ENCODE measurements around the gene AGBL4. TPM values are rescaled to one million over a fixed set of nuclear protein-coding genes. Genes with fewer than 3 reads are reported as not detected.

AGBL4 gene
- total RNA-seq, 1 donor from 2014 or later, result 3.1 TPM

DNA sequence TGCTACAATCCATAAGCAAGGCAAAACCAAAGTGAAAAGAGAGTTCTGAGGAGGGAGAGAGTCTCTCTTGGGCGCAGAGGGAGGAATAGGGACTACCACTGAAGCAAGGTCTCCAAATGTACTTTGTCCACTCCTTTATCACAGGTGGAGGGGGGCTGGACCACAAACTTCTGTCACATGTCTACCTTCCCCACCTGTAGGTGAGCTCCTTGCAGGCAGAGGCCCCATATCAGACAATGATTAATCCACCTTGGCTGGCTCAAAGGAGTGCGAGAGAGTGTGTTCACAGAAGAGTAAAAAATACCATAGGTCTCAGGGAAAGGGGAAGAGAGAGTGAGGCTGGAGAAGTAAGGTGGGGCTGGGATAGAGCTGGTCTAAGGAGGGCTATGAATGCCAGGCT is 1251.5 kb downstream of the AGBL4 start:
- DNase-seq (ENCODE audit: low spot score), result no peak

DNA sequence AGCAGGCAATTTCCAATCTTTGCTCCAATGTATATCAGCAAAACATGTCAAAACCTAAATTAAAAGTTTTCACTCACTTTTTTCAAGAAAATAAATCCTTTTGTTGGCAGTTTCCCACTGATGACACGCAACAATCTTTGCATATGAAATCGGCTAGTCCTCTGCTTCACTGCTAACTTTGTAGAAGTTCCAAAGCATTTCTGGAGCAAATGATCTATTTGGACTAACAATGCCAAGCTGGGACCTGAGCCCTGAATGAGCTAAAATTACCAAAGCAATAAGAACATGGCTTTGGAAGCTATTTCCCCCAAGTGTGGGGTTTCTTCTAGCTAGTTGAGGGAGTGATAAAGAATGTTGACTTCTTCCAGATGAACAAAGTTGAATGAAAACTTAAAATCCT is 1252.2 kb downstream of the AGBL4 start:
- no peak for DNase-seq (ENCODE audit: low spot score)

DNA sequence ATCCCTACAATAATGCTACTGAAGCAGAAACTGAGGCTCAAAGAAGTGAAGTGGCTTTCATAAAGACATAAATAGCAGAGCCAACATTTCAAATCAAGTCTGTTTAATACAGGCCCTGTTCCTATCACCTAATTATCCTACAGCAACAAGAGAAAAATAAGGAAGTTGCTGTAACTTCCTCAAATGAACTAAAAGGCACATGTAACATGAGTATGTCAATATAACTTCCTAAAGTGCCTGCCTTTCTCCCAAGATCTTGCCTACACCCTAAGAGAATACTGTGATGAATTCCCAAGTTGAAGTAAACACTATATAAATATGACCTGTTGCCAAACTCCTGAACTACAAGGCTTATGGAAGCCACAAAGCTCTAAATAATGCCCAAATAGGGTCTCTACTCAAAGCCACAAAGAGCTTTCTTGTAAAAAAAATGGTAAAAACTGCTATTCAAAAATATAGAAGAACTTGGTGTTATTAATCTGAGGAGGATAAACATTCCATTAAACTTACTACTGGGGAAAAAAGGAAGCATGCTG is 1255.7 kb downstream of the AGBL4 start:
- no peak for DNase-seq (ENCODE audit: low spot score)

DNA sequence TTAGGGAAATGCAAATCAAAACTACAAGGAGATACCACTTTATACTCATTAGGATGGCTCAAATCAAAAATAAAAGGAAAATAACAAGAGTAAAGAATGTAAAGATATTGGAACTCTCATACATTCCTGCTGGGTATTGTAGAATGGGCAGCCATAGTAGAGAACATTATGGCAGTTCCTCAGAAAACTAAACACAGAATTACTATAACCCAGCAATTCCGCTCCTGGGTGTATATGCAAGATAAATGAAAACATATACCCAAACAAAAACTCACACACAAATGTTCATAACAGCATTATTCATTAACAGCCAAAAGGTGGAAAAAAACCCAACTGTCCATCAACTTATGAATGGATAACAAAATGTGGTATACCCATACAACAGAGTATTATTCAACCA is 1258.4 kb downstream of the AGBL4 start:
- no peak for DNase-seq (ENCODE audit: low spot score)

DNA sequence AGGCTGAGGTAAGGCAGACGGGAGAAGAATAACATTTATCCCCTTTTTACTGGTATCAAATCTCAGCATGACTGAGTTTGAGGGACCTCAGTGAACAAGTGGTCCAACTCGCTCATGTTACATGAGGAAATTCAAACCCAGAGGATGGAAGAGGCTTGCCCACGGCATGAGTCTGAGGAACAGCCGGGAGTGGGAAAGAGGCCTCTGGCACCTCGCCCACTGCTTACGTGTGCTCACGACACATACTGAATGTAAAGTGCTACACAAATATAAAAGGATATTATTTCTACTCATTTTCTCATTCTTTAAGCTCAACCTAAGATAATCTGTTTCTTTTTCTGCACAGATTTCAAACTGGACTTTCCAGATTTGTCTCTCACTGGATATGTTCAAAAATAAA is 1261.8 kb downstream of the AGBL4 start:
- peak; percentile 52 for DNase-seq (ENCODE audit: low spot score)

DNA sequence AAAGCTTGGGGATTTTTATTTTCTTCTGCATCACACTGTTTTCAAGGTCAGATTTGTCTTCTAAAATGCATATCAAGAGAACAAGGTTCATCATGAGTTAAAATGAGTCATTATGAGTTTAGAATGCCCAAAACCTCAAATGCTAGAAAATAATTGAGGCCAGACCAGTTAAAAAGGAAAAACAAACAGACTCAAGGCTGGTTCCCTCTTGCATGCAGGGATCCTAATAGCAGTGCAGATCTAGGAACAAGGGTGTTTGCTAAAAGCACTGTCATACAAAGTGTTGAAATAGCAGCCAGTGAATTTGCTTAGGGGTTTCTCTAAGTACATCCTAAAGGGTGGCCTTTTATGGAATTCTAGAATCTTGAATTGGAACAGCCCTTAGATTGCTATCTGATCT is 1262.3 kb downstream of the AGBL4 start:
- peak; percentile 43 for DNase-seq (ENCODE audit: low spot score)

DNA sequence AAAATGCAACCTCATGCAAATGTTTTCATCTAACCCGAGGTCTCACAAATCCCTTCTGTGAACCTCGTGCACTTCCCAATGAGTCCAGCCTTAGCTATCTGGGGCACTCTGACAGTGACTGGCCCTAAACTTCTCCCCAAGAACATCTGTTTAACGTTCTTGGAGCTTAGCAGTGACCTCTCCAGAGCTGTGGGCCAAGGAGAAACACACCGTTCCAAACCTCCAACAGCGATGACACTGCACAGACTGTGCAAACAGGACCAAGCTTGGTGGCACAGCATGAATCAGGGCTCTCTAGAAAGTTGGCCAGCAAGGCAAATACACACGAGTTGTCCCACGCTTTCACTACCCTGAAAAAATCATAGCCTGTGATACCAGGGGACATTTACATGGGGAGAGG is 1262.9 kb downstream of the AGBL4 start:
- peak; percentile 57 for DNase-seq (ENCODE audit: low spot score)

DNA sequence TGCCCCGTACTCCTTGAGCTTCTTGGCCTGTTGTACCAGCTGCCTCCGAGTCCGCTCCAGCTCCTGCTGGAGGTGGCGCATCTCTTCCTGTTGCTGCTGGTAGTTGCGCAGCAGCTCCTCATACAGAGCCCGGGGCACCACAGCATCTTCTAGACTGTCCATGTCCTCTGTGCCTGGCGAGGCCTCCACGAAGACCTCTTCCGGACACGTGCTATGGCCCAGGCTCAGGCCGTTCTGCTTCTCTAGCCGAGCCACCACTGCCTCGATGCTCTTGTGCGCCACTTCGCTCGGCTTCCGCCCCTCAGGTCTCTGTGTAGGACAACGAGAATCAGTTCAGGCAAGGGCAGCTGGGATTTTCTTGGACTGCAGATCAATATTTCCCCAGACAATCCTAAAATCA is 1264.8 kb downstream of the AGBL4 start:
- DNase-seq (ENCODE audit: low spot score), result no peak

DNA sequence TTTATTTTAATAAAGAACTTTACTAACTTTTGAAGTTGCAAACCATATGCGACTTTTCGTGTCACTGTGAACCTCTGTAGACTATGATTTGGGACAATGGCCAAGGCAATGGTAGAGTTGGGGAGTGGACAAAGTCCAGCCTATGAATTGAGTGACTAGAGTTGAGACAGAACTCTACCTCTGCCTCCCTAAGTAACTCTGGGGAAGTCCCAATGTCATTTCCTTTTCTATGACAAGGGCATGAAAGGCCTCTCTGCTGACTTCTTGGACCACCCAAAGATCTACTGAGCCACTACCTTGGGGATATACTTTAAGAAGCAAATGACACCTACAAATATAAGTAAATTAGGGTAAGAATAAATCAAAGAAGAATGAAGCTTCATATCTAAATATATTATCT is 1266.4 kb downstream of the AGBL4 start:
- DNase-seq (ENCODE audit: low spot score), result no peak

DNA sequence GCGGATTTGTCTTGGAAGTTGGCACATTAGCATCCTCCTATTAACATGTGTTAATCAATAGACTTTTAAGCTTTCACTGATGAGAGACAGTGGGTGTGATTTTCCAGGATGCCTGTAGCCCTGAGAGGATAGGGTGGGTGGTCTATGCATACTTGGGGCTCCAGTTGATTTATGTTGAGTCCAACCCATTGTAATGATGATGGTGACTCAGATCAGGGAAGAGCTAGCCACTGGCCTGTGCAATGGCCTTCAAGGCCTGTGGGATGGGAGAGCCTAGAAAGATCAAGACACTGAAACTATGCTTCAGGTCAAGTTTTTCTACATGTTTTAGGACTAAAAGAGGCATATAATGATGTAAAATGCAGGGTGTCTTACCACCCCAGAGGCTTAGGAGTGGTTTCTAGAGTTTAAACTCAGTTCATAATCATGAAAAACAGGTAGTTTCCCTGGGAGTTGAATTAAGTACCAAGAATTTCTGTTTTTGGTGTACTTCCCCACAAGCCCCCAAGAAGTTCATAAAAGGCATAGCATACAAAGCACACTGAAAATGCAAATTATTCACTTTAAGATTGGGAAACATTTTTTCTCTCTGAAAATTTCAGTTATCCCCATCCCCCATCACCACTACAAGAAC is 1267.0 kb downstream of the AGBL4 start:
- no peak for DNase-seq (ENCODE audit: low spot score)

DNA sequence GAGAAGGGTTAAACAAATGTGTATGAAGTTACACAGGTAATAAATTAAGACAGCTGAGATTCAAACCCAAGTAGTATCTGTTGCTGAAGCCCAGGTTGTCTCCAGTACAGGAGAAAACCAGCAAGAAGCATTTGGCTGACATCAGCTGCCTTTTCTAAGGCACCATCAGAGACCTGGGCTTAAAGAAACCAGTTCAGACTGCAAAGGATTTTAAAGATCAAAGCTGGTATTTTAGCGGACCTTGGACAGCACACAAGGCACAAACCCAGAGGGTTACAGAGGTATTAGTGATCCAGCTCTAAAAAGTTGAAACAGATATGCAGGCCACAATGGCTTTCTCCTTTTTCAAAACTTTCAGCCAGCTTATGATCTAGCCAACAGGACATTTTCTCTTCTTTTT is 1270.5 kb downstream of the AGBL4 start:
- peak; percentile 94 for DNase-seq (ENCODE audit: low spot score)

DNA sequence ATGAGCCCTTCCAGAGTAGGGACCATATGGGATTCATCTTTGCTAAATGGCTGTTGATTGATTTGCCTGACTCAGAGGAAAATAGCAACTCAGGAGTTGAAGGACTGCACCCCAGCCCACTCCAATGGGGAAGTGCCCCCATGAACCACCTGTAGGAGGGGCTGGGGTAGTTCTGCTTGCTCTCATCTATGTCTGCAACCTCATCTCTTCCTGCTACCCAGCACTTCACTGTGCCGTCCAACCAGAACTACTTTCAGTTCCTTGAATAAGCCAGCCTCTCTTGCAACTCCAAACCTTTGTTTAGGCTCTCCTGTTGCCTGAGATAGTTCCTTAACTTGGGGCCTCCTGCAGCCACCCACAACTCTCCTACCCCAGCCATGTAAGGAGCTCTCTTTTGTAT is 1273.6 kb downstream of the AGBL4 start:
- DNase-seq (ENCODE audit: low spot score), result no peak

DNA sequence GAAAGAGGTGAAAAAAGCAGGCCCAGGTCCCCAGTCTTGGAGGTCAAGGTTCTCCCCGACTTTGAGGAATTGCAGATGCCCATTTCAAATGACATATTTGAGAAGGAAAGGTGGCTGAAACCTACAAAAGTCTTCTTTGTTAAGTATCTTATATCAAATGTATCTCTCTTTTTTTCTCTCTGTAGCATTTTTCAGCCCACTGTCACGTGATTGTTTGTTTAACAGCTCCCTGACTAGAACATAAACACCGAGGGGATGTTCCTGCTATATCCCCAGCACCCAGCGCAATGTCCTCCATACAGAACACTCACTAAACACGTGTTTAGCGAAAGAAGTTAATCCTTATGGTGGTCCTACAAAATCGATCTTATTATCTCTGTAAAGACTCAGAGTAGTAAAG is 1274.7 kb downstream of the AGBL4 start:
- no peak for DNase-seq (ENCODE audit: low spot score)

DNA sequence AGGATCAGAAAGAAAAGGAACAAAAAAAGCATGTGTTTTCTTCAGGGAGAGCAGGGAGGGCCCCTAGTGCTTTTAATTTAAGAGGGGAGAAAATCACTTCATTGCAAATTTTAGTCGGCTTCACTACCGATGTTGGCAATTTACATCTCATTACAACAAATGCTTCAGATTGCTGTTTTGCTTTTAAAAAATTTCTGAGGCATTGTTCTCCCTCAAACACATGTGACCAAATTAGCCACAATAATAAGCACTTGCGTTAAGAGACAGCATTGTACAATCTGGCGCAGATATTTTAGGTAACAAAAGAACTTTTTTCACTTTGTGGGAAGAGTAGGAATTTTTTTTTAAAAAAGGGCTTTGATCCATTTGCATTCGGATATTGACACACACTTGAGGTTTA is 1276.8 kb downstream of the AGBL4 start:
- DNase-seq (ENCODE audit: low spot score), result no peak

DNA sequence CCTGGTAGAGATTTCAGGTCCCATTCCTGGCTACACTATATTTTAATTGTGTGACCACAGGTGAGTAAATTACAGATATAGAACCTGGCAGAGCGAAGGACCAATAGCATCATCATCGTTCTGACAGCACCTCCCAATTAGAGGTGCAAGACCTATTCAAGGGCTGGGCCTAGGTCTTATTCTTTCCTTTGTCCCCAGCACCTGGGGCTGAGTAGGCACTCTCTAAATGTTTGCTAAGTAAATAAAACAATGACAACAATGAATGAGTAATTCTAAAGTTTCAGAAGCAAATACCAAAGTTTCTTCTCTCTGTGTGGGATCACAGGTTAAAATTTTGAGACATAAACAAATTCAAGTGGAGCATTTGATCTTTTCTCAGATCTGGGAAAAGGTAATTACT is 1279.7 kb downstream of the AGBL4 start:
- no peak for DNase-seq (ENCODE audit: low spot score)

DNA sequence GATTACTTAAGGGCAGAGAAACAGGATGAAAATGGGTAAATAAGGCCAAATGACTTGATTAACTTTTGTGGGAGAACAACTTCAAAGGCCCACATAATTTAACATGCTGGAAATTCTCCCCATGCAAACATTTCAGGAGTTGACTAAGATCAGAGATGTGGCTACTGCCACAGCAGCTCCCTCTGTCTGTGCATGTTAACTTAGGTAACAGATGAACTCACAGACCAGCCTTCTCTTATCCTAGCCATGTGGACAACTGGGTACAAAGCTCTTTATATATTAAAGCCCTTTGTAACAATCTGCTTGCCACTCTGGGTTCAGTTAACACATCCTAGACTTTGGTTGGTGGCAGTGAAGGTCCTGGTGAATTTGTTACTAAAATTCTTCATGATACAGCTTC is 1280.3 kb downstream of the AGBL4 start:
- DNase-seq (ENCODE audit: low spot score), result no peak

DNA sequence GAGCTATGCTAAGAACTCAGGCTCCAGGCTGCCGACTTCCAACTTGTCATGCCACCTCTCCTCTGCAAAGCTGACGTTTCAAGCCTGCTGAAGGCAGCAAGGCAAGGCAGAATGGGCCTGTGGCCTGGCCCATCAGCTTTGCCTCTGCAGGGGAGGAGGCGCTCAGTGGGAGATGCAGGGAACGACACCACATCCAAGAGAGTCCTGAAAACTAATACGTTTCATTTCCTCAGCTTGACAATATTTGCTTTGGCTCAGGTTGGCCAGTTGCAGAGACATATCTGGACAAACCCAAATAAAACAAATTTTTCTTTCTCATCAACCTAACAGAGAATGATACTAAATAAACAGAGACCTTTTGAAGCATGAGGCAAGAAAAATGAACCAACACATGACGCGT is 1282.4 kb downstream of the AGBL4 start:
- DNase-seq (ENCODE audit: low spot score), result no peak

DNA sequence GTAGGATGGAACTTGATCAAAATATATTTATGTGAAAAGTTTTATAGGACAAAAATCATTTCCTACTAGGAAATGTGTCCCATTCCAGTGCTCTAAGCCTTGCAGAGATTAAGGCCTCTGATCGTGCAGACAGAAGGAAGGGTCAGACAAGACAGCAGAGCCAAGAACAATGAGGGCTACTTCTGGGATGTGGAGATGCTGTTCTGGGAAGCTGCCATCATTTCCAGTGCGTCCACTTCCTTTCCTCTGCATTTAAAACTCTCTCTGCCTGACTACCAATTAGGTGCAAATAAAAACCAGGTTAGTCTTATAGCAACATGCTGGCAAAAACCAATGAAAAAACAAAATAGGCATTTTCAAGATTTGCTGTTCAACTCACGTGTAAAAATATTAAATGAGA is 1283.1 kb downstream of the AGBL4 start:
- peak; percentile 14 for DNase-seq (ENCODE audit: low spot score)

DNA sequence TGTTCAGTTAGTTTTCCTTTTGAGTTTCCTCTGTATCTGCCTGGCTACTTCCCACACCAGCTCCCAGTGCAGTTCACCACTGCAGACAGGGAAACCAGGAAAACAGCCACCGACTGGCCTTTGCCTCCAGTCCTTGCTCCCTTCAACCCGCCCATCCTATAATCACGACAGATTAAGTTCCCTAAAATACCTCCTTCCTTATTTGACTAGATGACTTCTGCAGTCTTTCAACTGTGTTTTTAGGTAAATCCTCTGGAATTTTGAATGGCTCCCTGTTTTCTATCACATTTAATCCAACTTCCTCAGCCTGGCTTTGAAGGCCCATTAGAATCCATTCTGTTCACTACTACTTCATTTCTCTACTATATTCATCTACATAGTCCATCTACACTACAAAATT is 1284.7 kb downstream of the AGBL4 start:
- DNase-seq (ENCODE audit: low spot score), result peak; percentile 97

DNA sequence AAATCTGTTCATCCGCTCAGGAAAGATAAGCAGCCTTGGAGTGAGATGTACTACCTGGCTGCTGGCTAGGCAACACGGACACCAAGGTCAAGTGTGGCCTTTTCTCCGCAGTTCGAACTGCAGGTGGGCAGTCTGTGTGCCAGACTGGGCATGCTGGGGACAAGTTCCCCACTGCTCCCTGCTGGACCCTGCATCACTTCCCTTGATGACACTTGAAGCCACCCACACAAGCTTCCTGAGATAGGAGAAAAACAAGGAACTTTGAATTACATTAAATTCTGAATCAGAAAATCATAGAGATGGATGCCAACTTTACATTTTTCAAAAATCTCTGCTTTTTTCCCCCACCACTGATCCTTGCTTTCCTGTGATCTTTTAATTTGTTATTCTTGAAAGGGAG is 1285.4 kb downstream of the AGBL4 start:
- DNase-seq (ENCODE audit: low spot score), result no peak

DNA sequence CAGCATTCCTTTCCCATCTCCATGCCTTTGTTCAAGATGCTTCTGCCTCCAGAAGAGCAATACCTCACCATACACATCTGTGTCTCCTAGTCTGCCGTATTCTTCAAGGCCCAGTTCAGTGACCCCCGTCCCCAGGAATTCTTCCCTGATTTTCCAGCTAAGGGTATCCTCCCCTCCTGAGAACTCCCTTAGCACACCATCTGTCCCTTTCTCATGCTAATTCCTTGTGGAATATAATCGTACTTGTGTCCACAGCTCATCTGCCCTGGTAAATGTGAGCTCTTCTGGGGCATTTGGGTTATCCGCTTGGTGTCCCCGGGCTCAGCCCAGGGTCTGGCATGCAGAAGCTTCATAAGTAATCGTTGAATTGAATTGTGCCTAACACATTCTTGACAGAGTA is 1288.0 kb downstream of the AGBL4 start:
- no peak for DNase-seq (ENCODE audit: low spot score)

DNA sequence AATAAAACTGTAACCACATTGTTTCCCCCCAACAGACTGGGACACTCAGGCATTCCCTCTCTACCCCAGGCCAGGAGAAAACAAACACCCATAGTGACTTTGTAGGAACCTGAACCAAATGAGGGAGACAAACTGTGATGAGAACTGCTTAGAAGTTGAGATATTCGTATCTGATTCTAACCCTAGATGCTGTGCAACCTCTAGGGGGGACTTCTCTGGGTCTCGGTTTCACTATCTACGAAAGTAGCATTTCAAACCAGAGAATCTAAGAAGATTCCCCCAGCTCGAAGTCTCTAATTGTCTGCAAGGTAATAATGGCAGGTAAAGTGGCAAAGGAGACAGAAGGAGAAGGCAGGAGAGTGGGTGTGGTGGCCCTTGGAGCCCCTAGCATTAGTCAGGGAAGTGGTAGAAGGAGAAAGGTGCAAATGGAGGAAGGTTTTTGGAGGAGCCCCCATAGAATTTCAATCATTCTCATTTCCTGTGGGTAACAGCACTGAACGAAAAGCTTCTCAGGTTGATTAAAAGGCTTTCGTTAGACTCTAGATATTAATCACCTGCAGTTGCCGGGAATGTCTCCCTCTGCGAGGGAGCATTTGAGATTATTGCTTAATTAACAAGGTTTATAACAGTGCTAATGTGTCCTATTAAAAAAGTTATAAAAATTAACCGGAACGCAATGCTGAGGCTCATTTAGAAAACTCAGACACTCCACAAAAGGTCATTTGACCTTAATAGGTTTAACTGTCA is 1293.4 kb downstream of the AGBL4 start:
- DNase-seq (ENCODE audit: low spot score), result no peak

DNA sequence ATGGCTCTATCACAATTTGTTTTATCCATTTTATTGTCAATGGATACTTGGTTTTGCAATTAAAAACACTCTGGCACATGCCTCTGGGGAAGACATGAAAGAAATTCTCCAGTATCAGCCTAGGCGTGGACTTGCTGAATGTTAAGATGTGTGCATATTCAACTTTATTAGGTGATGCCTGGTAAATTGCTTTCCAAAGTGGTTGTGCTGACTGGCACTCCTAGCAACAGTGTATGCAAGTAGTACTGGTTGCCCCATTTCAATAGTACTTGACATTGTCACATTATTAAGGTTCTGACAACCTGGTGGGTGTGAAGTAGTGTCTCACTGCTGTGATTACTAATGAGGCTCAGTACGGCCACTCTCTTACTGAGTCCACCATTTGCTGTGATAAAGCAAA is 1295.2 kb downstream of the AGBL4 start:
- DNase-seq (ENCODE audit: low spot score), result no peak
